Measurements from ENCODE around the gene RPS5. TPM values are rescaled to one million over a fixed set of nuclear protein-coding genes. Genes with fewer than 3 reads are reported as not detected.

Gene RPS5
- total and polyA plus RNA-seq, 4 donors, result 927 to 1,802 (median 1,090) TPM

DNA sequence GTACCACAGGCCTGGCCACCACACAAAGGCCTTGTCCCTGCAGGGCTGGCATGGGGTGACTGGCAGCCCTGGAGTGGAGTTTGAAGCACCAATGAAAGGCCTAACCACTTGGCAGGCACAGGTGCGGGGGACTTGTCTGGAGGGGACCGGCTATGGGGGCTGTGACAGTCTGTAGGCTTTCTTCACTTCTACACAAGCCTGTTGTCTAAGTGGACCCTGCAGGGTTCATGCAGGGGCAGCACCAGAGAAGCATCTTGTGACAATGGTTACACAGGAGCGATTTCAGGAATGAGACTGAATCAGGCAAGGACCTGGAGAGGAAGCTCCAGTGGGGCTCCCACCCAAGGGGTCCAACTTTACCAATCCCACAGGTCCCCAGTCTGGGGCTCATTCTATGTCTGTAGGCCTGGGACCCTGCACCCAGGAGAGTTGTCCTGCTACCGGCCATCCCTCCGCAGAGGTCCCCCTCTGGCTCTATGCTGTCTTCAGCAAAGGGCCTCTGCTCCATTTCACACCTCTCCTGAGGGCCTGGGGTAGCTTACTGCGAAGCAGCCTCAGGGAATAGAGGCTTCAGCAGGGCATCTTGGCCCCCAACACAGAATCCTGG lies 4.0 kb upstream of the RPS5 start:
- TF ChIP-seq, protein P1, sequence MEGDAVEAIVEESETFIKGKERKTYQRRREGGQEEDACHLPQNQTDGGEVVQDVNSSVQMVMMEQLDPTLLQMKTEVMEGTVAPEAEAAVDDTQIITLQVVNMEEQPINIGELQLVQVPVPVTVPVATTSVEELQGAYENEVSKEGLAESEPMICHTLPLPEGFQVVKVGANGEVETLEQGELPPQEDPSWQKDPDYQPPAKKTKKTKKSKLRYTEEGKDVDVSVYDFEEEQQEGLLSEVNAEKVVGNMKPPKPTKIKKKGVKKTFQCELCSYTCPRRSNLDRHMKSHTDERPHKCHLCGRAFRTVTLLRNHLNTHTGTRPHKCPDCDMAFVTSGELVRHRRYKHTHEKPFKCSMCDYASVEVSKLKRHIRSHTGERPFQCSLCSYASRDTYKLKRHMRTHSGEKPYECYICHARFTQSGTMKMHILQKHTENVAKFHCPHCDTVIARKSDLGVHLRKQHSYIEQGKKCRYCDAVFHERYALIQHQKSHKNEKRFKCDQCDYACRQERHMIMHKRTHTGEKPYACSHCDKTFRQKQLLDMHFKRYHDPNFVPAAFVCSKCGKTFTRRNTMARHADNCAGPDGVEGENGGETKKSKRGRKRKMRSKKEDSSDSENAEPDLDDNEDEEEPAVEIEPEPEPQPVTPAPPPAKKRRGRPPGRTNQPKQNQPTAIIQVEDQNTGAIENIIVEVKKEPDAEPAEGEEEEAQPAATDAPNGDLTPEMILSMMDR (IDR thresholded peaks at IDR 0.05; ENCODE audit: control extremely low read depth, extremely low read depth), result no peak
- WGBS, 2 donors, result 92 to 94% methylated on average over 6 of the region's 6 CpGs

DNA sequence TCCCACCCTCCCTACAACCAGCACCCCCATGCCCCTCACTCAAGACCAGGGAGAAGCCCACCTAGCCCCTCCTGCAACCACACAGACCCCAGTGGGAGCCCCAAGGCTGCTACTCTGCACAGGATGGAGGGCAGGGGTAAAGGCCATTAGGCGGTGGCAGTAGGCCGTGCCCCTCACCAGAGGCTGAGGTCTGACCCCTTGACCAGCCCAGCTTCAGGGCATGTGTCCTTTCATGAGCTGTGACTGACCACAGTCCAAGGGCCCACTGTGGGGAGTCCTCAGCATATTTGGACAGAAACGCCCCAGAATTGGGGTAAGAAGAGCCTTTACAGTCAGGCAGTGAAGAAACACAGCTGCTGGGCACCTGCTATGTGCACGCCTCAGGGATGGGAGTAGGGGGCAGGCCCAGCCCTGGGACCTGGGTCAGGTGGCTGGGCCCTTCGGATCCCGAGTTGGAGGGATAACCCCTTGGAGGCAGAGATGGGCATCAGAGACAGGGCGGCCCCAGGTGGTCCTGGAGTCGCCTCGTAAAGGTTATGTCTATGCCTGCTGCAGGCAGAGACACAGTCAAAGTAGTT lies 1.7 kb upstream of the RPS5 start:
- Histone ChIP-seq H3K9ac (ENCODE audit: insufficient read depth in 1 of 2, low read length in 2 of 2) (peak overlapping the region; percentile 3 to 94), H3K27me3 (ENCODE audit: control insufficient read depth in 3 of 3, insufficient read depth in 3 of 3, low read length in 2 of 3) (no peaks in the 10 kb centered on the region), H3K9me3 (ENCODE audit: control insufficient read depth in 4 of 4, insufficient read depth in 3 of 4, low read length in 3 of 4) (no peaks in the 10 kb centered on the region), H3K27ac (ENCODE audit: low read depth in 1 of 2, low read length in 1 of 2) (peak overlapping the region; percentile 97 to 99), H3K36me3 (ENCODE audit: control insufficient read depth in 4 of 4, insufficient read depth in 4 of 4, low read length in 4 of 4) (peaks cover 2 to 8% (median 4%) of the 10 kb centered on the region in 4 donors), H3K4me3 (no peak overlapping the region), H3K4me1 (ENCODE audit: control insufficient read depth in 5 of 5, insufficient read depth in 5 of 5, low read length in 5 of 5) (peaks cover 0 to 31% (median 17%) of the 10 kb centered on the region in 5 donors)
- WGBS, 2 donors, result 84 to 85% methylated on average over 9 of the region's 9 CpGs
- ATAC-seq (ENCODE audit: insufficient read depth, low FRiP score), result no peak
- DNase-seq, result no peak
- TF ChIP-seq, protein P1 (IDR thresholded peaks at IDR 0.05; ENCODE audit: control extremely low read depth, extremely low read depth), result no peak

More for the DNA sequence above, 4.0 kb upstream of the RPS5 start:
- DNase-seq (no peak), ATAC-seq (ENCODE audit: insufficient read depth, low FRiP score) (no peak)
- Histone ChIP-seq H3K36me3 (ENCODE audit: control insufficient read depth in 4 of 4, insufficient read depth in 4 of 4, low read length in 4 of 4) (peaks cover 0 to 2% (median 1%) of the 10 kb centered on the region in 4 donors), H3K4me3 (no peak overlapping the region), H3K27ac (ENCODE audit: low read depth in 1 of 2, low read length in 1 of 2) (no peak overlapping the region), H3K27me3 (ENCODE audit: control insufficient read depth in 3 of 3, insufficient read depth in 3 of 3, low read length in 2 of 3) (no peaks in the 10 kb centered on the region), H3K4me1 (ENCODE audit: control insufficient read depth in 5 of 5, insufficient read depth in 5 of 5, low read length in 5 of 5) (peaks cover 0 to 39% (median 18%) of the 10 kb centered on the region in 5 donors), H3K9ac (ENCODE audit: insufficient read depth in 1 of 2, low read length in 2 of 2) (no peak overlapping the region), H3K9me3 (ENCODE audit: control insufficient read depth in 4 of 4, insufficient read depth in 3 of 4, low read length in 3 of 4) (no peaks in the 10 kb centered on the region)

DNA sequence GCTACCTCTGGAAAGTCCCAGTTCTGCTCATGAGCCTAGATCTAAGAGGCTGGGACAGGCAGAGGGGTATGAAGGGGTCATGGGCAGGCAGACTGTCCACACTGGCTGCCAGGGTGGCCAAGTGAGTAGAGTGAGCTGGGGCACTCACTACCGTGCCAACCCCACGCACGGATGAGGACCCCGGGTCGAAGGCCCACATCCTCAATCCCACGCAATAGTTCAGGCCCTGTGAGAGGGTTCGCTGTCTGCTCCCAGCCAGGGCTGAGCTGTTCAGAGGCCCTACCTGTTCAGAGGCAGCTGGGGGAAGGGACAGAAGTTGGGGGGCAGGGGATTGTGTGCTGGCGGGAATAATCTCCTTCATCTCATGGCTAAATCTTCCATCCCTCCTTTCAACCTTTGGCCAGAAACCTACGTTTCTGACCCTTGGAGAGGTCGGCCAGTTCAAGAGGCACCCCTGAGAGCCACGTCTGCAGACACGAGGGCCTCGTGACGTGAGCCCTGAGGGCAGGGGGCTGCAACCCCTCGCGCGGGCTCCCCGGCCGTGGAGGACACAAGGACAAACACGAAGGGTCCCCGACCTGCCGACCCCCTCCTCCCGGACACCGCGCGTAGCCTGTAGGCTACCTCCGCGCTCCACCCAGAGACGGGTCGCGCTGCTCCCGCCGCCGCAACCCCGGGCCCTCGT lies 1.0 kb upstream of the RPS5 start:
- TF ChIP-seq, protein P1 (IDR thresholded peaks at IDR 0.05; ENCODE audit: control extremely low read depth, extremely low read depth), result no peak
- no peak for ATAC-seq (ENCODE audit: insufficient read depth, low FRiP score)
- peaks cover 0 to 30% (median 17%) of the 10 kb centered on the region in 5 donors for H3K4me1 ChIP-seq (ENCODE audit: control insufficient read depth in 5 of 5, insufficient read depth in 5 of 5, low read length in 5 of 5)

More for the DNA sequence above, 1.0 kb upstream of the RPS5 start:
- no peaks in the 10 kb centered on the region for H3K9me3 ChIP-seq (ENCODE audit: control insufficient read depth in 4 of 4, insufficient read depth in 3 of 4, low read length in 3 of 4)
- H3K36me3 ChIP-seq (ENCODE audit: control insufficient read depth in 4 of 4, insufficient read depth in 4 of 4, low read length in 4 of 4), result peaks cover 2 to 8% (median 7%) of the 10 kb centered on the region in 4 donors
- DNase-seq, result no peak
- no peaks in the 10 kb centered on the region for H3K27me3 ChIP-seq (ENCODE audit: control insufficient read depth in 3 of 3, insufficient read depth in 3 of 3, low read length in 2 of 3)
- peak overlapping the region; percentile 3 to 94 for H3K9ac ChIP-seq (ENCODE audit: insufficient read depth in 1 of 2, low read length in 2 of 2)
- WGBS, 2 donors, result 8 to 16% methylated on average over 36 of the region's 36 CpGs
- H3K4me3 ChIP-seq, result peak overlapping the region; percentile 77
- peak overlapping the region; percentile 97 to 99 for H3K27ac ChIP-seq (ENCODE audit: low read depth in 1 of 2, low read length in 1 of 2)
